ENCODE data around the gene ZNF358.
A peak's percentile ranks its signal among the peaks of the same experiment; 100 is the strongest.

ZNF358 gene

GRCh38 chr19:7492558-7492957 lies 23.3 kb upstream of the ZNF358 start:
- no peak overlapping the region for H3K4me3 ChIP-seq (ENCODE audit: low read depth, low read length)
- TF ChIP-seq CTCF (IDR thresholded peaks at IDR 0.05; ENCODE audit: low read depth, low read length) = no peak

- no peak overlapping the region for H3K4me3 ChIP-seq (ENCODE audit: low read depth, low read length)
- TF ChIP-seq CTCF (IDR thresholded peaks at IDR 0.05; ENCODE audit: low read depth, low read length) = no peak
Observed at GRCh38 chr19:7494416-7495098, 21.3 kb upstream of the ZNF358 start.

GRCh38 chr19:7497292-7497691 lies 18.6 kb upstream of the ZNF358 start:
- H3K4me3 ChIP-seq (ENCODE audit: low read depth, low read length) = no peak overlapping the region
- peak; percentile 52 for TF ChIP-seq CTCF (IDR thresholded peaks at IDR 0.05; ENCODE audit: low read depth, low read length)

GRCh38 chr19:7500811-7501450 lies 15.0 kb upstream of the ZNF358 start:
- TF ChIP-seq CTCF (IDR thresholded peaks at IDR 0.05; ENCODE audit: low read depth, low read length) = no peak
- H3K4me3 ChIP-seq (ENCODE audit: low read depth, low read length) = peak overlapping the region; percentile 34

- TF ChIP-seq CTCF (IDR thresholded peaks at IDR 0.05; ENCODE audit: low read depth, low read length) = no peak
- no peak overlapping the region for H3K4me3 ChIP-seq (ENCODE audit: low read depth, low read length)
Observed at GRCh38 chr19:7502552-7502951, 13.4 kb upstream of the ZNF358 start.

- no peak overlapping the region for H3K4me3 ChIP-seq (ENCODE audit: low read depth, low read length)
- TF ChIP-seq CTCF (IDR thresholded peaks at IDR 0.05; ENCODE audit: low read depth, low read length) = no peak
Observed at GRCh38 chr19:7504684-7505083, 11.2 kb upstream of the ZNF358 start.

- no peak for TF ChIP-seq CTCF (IDR thresholded peaks at IDR 0.05; ENCODE audit: low read depth, low read length)
- no peak overlapping the region for H3K4me3 ChIP-seq (ENCODE audit: low read depth, low read length)
Observed at GRCh38 chr19:7505288-7505681, 10.6 kb upstream of the ZNF358 start.

Measured in WI38 (cell line).